Lower leg skin (tissue), 4 donors: ENCODE data around the gene ADAMTS14. TPM values are rescaled to one million over a fixed set of nuclear protein-coding genes. Genes with fewer than 3 reads are reported as not detected.
A peak's percentile ranks its signal among the peaks of the same experiment; 100 is the strongest.
"Not testable (repeated sequence)": the region's sequence is repeated elsewhere in the genome, so short reads cannot be mapped to it uniquely, and the experiment has no call there.

ENCODE experiments used
- DNase-seq, 2 donors: peaks; one replicate each; pipeline ENCODE4 v3.0.0-alpha.2; 2019; ENCODE audit warnings: low spot score in 2 of 2
- H3K4me3 ChIP-seq: fragments of 200-600 bp; sonication (generic); 2 replicates; pipeline ENCODE4 v1.5.1; 2017; ENCODE audit warnings: mild to moderate bottlenecking, low read depth; ENCODE audit not compliant: poor library complexity, severe bottlenecking
- CTCF ChIP-seq, 3 donors: fragments of 450-650 bp; IDR thresholded peaks; one replicate each; pipeline ENCODE4 v1.5.1; 2016; ENCODE audit warnings: antibody characterized with exemption in 3 of 3, mild to moderate bottlenecking in 3 of 3, moderate library complexity in 2 of 3
- POLR2A ChIP-seq, 2 donors: fragments of 450-650 bp; IDR thresholded peaks; one replicate each; pipeline ENCODE4 v1.6.1; 2016 to 2017; ENCODE audit warnings: antibody characterized with exemption in 2 of 2, mild to moderate bottlenecking in 1 of 2, moderate library complexity in 1 of 2
- WGBS, 2 donors: methylation state at CpG; one replicate each; pipeline ENCODE4 v1.1.5; 2018; 5-methylcytosine and 5-hydroxymethylcytosine counted together
- intact Hi-C: fragments of 100-400 bp; cut with DNase I; formaldehyde crosslinking; loops from one replicate; pipeline ENCODE4 v1.15.0; 2023; ENCODE audit warnings: low total_unique reads
- total RNA-seq, 4 donors: library from RNA; depleted of rRNA; stranded (reverse); fragments of >200 nt; gene quantifications; one replicate each; pipeline ENCODE4 v1.1.0, GENCODE V29; 2016

Gene ADAMTS14
- total RNA-seq, 4 donors from 2014 or later = 0.22 to 1.0 (median 0.34) TPM; not detected in 1

DNA sequence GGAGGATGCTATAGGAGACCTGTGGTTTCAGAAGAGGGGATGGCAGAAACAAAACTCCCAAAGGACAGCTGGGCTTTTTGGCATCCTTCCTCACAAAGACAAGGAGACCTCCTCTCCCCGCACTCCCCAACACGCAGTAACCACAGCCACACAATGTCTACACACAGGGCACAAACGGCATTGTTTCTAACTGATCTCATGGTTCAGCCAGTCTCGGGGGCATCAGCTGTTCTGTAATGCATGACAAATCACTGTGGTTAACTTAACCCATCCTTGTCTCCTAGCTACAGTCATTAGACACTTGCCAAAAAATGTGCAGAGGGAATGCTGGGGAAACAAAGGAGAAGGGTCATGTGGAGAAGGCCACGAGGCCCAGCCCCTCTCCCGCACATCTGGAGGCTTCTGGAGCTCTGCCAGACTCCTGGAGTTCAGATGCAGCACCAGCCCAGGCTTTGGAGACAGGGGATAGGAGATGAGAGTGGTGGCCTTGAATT, 7.6 kb upstream of the ADAMTS14 start:
- intact Hi-C loops = no loop called here
- H3K4me3 ChIP-seq = no peak overlapping the region
- DNase-seq = peak in 1 of 2 donors; percentile 67
- TF ChIP-seq CTCF (IDR thresholded peaks at IDR 0.05) (no peak), POLR2A (IDR thresholded peaks at IDR 0.05) (no peak)
- WGBS, 2 donors = 33 to 38% methylated on average over 6 of the region's 6 CpGs

DNA sequence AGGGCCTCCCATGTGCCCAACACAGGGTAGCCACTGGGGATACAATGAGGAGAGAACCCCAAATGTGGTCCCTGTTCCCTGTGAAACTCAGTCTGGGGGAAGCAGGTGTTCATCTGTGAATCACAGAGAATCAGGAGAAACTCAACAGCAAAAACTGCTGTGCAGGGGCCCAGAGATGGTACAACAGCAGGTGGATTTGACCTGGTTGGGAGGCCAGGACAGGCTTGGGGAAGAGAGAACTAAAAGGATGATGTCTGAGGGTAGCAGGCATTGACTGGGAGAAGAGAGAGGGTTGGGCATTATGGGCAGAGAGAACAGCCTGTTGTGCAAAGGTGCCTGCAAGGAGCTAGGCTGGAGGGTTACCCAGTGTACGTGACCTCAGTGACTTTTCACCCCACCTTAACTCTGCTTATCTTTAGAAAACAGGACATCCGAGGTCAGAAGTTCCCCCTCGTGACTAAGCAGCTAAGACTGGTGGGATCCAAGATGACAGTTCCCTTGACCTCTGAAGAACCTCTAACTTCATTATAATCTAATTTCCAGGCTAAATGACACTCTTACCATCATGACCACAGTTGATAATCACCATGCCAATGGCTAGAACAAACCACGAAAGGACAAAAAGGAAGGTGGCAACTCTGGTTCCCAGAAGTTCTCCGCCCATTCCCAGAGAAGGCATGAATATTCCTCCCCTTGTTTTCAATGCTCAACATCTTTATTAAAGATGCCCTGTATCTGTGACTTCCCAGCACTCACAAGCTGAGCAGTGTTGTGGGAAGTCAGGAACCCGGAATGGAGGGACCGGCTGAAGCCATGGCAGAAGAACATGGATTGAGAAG, 5.1 kb upstream of the ADAMTS14 start:
- TF ChIP-seq CTCF (IDR thresholded peaks at IDR 0.05) = no peak
- TF ChIP-seq POLR2A (IDR thresholded peaks at IDR 0.05) = no peak
- no peak overlapping the region for H3K4me3 ChIP-seq
- 84% methylated on average over 7 of the region's 7 CpGs for WGBS, 2 donors
- intact Hi-C loops = no loop called here
- no peak for DNase-seq

DNA sequence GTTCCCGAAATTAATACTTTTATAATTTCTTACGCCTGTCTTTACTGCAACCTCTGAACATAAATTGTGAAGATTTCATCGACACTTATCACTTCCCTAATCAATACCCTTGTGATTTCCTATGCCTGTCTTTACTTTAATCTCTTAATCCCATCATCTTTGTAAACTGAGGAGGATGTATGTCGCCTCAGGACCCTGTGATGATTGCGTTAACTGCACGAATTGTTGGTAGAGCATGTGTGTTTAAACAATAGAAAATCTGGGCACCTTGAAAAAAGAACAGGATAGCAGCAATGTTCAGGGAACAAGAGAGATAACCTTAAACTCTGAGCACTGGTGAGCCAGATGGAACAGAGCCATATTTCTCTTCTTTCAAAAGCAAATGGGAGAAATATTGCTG, 4.5 kb upstream of the ADAMTS14 start:
- intact Hi-C loops, DNase-seq, H3K4me3 ChIP-seq: not testable (repeated sequence)
- 94 to 97% methylated on average over 6 of the region's 6 CpGs for WGBS, 2 donors

DNA sequence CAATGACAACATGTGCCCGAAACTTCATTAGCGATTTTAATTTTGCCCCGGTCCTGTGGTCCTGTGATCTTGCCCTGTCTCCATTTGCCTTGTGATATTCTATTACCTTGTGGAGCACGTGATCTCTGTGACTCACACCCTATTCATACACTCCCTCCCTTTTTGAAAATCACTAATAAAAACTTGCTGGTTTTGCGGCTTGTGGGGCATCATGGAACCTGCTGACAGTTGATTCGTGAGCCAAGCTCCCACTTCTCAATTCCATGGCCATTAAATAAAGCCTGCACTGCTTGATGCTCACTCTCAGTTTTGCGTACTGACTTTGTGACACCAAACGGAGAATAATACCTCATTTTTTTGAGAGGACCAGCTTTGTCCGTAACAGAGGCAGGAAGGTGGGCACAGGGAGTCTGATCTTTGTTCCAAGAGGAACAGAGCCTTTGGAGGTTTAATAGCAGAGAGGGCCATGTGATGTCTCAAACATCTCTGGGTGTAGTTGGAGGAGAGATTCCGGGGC, 3.8 kb upstream of the ADAMTS14 start:
- TF ChIP-seq POLR2A (IDR thresholded peaks at IDR 0.05) (no peak), CTCF (IDR thresholded peaks at IDR 0.05) (no peak)
- 89% methylated on average over 10 of the region's 10 CpGs for WGBS, 2 donors

DNA sequence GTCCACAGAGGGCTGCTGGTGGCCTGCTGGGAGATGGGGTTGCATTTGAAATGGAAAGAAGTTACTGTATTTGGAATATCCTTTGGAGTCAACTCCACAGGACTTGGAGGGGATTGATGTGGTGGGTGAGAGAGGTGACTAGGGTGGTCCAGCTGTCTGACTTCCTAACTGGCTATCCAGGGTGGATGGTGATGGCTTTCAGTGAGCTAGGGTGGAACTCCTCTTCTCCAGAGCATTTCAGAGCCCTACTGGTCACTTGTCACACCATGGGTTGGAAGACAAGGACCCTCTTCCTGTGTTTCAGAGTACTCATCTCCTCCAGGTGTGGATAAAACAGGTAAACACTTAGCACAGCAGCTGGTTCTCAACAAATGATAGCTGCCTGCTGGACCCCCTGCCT, 3.3 kb upstream of the ADAMTS14 start:
- no peak overlapping the region for H3K4me3 ChIP-seq
- intact Hi-C loops = no loop called here
- no peak for DNase-seq
- no peak for TF ChIP-seq CTCF (IDR thresholded peaks at IDR 0.05)
- TF ChIP-seq POLR2A (IDR thresholded peaks at IDR 0.05) = no peak

More for the DNA sequence above, 3.8 kb upstream of the ADAMTS14 start:
- DNase-seq = no peak
- no peak overlapping the region for H3K4me3 ChIP-seq
- intact Hi-C loops = no loop called here

DNA sequence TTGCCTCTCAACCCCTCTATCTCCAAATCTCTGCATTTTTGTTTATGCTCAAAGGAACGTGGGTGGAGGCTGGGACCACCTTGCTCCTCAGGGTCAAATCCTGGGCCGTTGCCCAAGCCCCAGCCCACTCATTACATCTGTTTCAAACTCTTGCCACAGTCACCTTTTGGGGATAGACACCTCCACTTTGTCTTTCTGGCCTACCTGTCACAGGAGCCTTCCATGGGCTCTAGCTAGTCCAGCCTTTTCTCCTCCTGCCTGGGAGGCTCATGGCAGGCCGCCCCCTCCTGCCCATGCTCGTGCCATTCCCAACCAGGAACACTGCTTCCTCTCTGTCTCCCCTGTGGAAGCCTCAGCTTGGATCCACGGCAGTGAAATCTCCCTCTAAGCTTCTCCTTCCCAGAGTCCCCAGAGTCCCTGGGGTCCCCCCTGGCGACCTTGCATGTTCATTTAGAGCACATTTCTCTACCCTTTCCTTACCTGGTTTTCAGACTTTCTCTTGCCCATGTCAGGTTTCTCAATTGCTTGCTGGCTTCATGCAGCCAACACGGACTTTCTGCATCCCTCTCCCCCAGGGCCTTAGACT, 2.5 kb upstream of the ADAMTS14 start:
- H3K4me3 ChIP-seq = no peak overlapping the region
- DNase-seq = no peak
- no peak for TF ChIP-seq CTCF (IDR thresholded peaks at IDR 0.05)
- no peak for TF ChIP-seq POLR2A (IDR thresholded peaks at IDR 0.05)
- intact Hi-C loops = no loop called here
- 87 to 89% methylated on average over 7 of the region's 7 CpGs for whole genome bisulfite sequencing, 2 donors
